Endothelial cell of umbilical vein (primary cell): ENCODE data around the gene SCP2. TPM values are rescaled to one million over a fixed set of nuclear protein-coding genes. Genes with fewer than 3 reads are reported as not detected.

Experiments
- BruUV-seq: library from RNA; stranded (reverse); fragments of 400-500 nt; replicated peaks from 2 replicates; lab custom pipeline; 2021; lab: Mats Ljungman, UMichigan
- CTCF ChIA-PET: fragments of 300-600, 350-600 bp; sonication (Branson Sonifier 250); formaldehyde crosslinking; loops from one replicate; lab custom pipeline; 2021; ENCODE audit warnings: antibody characterized with exemption, inconsistent platforms; lab: Charles Lee
- POLR2A ChIA-PET: fragments of 300-600, 350-600 bp; sonication (Branson Sonifier 250); formaldehyde crosslinking; loops from one replicate; lab custom pipeline; 2021; ENCODE audit warnings: antibody characterized with exemption, inconsistent platforms; lab: Charles Lee
- DNase-seq: peaks from one replicate; pipeline ENCODE4 v3.0.0-alpha.2; 2011; ENCODE audit warnings: low read depth, low spot score
- FAIRE-seq: peaks from 2 replicates; lab custom pipeline; 2011; peaks lifted over from hg19 to GRCh38; lab: Jason Lieb, UNC
- H2AFZ ChIP-seq: 2 replicates; pipeline ENCODE4 v1.6.0; 2012; ENCODE audit warnings: low read depth, low read length, control low read depth, inconsistent platforms
- H3K27ac ChIP-seq: 2 replicates; pipeline ENCODE4 v1.5.1; 2011; ENCODE audit warnings: low read depth, mild to moderate bottlenecking, control low read depth, low read length, moderate library complexity; ENCODE audit not compliant: insufficient read depth
- H3K27me3 ChIP-seq, 2 experiments: 2 replicates each; pipeline versions ENCODE4 v1.6.0 to v1.6.1; 2011; ENCODE audit warnings: low read length in 2 of 2, mixed read lengths in 1 of 2; ENCODE audit not compliant: control insufficient read depth in 2 of 2, insufficient read depth in 2 of 2
- H3K36me3 ChIP-seq, 2 experiments: 2 replicates in 1 of 2; 3 replicates in 1 of 2; pipeline ENCODE4 v1.5.1; 2011; ENCODE audit warnings: low read length in 2 of 2, mild to moderate bottlenecking in 1 of 2, moderate library complexity in 1 of 2; ENCODE audit not compliant: control insufficient read depth in 2 of 2, insufficient read depth in 2 of 2; ENCODE audit errors: extremely low read depth in 1 of 2
- H3K4me1 ChIP-seq: 3 replicates; pipeline ENCODE4 v1.5.1; 2011; ENCODE audit warnings: mild to moderate bottlenecking, low read length; ENCODE audit not compliant: control insufficient read depth, insufficient read depth; ENCODE audit errors: extremely low read depth
- H3K4me2 ChIP-seq: 2 replicates; pipeline ENCODE4 v1.6.1; 2011; ENCODE audit warnings: low read length, control low read depth, mixed read lengths; ENCODE audit not compliant: insufficient read depth
- H3K4me3 ChIP-seq, 3 experiments: fragments of 200-600 bp in 1 of 3; sonication (generic), shearing (Covaris generic) in 1 of 3; replicated peaks in 1 of 3; 2 replicates each; pipeline ENCODE4 v1.5.1; 2011 to 2016; ENCODE audit warnings: control low read depth in 3 of 3, low read length in 3 of 3, mild to moderate bottlenecking in 2 of 3, inconsistent platforms in 1 of 3, low read depth in 1 of 3, moderate library complexity in 1 of 3; ENCODE audit not compliant: insufficient read depth in 1 of 3
- H3K79me2 ChIP-seq: 2 replicates; pipeline ENCODE4 v1.6.0; 2012; ENCODE audit warnings: low read length, inconsistent platforms; ENCODE audit not compliant: control insufficient read depth, insufficient read depth
- H3K9ac ChIP-seq: replicated peaks from 2 replicates; pipeline ENCODE3; 2011; ENCODE audit warnings: low read length, control low read depth; ENCODE audit not compliant: insufficient read depth; ENCODE audit errors: extremely low read depth
- H3K9me1 ChIP-seq: replicated peaks from 3 replicates; pipeline ENCODE4 v1.6.0; 2011; ENCODE audit warnings: mild to moderate bottlenecking, low read length; ENCODE audit not compliant: control insufficient read depth, insufficient read depth; ENCODE audit errors: extremely low read depth
- H3K9me3 ChIP-seq: replicated peaks from 2 replicates; pipeline ENCODE4 v1.5.1; 2012; ENCODE audit warnings: low read length, inconsistent platforms; ENCODE audit not compliant: control insufficient read depth, insufficient read depth
- H4K20me1 ChIP-seq: replicated peaks from 2 replicates; pipeline ENCODE3; 2011; ENCODE audit warnings: mild to moderate bottlenecking, low read length; ENCODE audit not compliant: control insufficient read depth, insufficient read depth; ENCODE audit errors: extremely low read depth
- EZH2 ChIP-seq: IDR thresholded peaks from 2 replicates; pipeline ENCODE4 v1.6.1; 2012; ENCODE audit warnings: borderline replicate concordance, low read depth, mild to moderate bottlenecking, moderate library complexity, low read length, inconsistent platforms; ENCODE audit not compliant: severe bottlenecking
- FOS ChIP-seq: IDR thresholded peaks from 2 replicates; pipeline ENCODE4 v1.6.1; 2011; ENCODE audit warnings: mild to moderate bottlenecking, low read length, moderate library complexity, borderline replicate concordance; ENCODE audit not compliant: insufficient read depth
- GATA2 ChIP-seq: IDR thresholded peaks from 2 replicates; pipeline ENCODE4 v1.7.0; 2011; ENCODE audit warnings: low read depth, mild to moderate bottlenecking, moderate library complexity, mixed read lengths, low read length; ENCODE audit not compliant: insufficient read length, insufficient read depth
- JUN ChIP-seq: IDR thresholded peaks from 2 replicates; pipeline ENCODE4 v1.6.1; 2011; ENCODE audit warnings: borderline replicate concordance, low read depth; ENCODE audit not compliant: insufficient read length, insufficient read depth
- MYC ChIP-seq: IDR thresholded peaks from one replicate; pipeline ENCODE4 v1.6.1; 2011; ENCODE audit warnings: mild to moderate bottlenecking, low read depth, low read length
- POLR2A ChIP-seq: IDR thresholded peaks from 2 replicates; pipeline ENCODE4 v1.6.1; 2012; ENCODE audit warnings: low read depth, mild to moderate bottlenecking, control low read depth, low read length
- POLR2AphosphoS5 ChIP-seq: IDR thresholded peaks from 2 replicates; pipeline ENCODE4 v1.6.1; 2012; ENCODE audit warnings: low read depth, mild to moderate bottlenecking, control low read depth, low read length, moderate library complexity; ENCODE audit not compliant: insufficient read depth
- dilution Hi-C: fragments of 300-500 bp; cut with MboI; formaldehyde crosslinking; loops from one replicate; pipeline ENCODE4 v1.15.0; 2019; ENCODE audit warnings: low sequenced_read_pairs; ENCODE audit not compliant: extremely low pct_ligation_motif_present
- intact Hi-C: fragments of 100-400 bp; cut with micrococcal nuclease; formaldehyde crosslinking; loops from one replicate; pipeline ENCODE4 v1.10.0; 2022
- polyA plus RNA-seq, 4 experiments: library from polyadenylated mRNA; depleted of rRNA in 3 of 4; stranded (reverse) in 3 of 4; unstranded in 1 of 4; fragments of >200 nt; gene quantifications; 2 replicates each; pipeline versions ENCODE4 v1.2.1 to v1.2.3, GENCODE V29; 2011 to 2012; ENCODE audit warnings: missing spikeins in 1 of 4
- total RNA-seq: library from RNA; stranded (reverse); gene quantifications from 2 replicates; pipeline ENCODE4 v1.2.3, GENCODE V29; 2021
- TF ChIP-seq, protein P1 (sequence below): IDR thresholded peaks from 2 replicates; pipeline ENCODE4 v1.6.1; 2011; ENCODE audit not compliant: insufficient read depth, insufficient read length
- TF ChIP-seq, protein P2 (sequence below), 2 donors: IDR thresholded peaks; 1 replicate in 1 of 2; 2 replicates in 1 of 2; pipeline ENCODE4 v1.5.1; 2011; ENCODE audit warnings: low read length in 2 of 2, mild to moderate bottlenecking in 2 of 2, moderate library complexity in 2 of 2, control low read depth in 1 of 2, inconsistent platforms in 1 of 2, low read depth in 1 of 2; ENCODE audit not compliant: insufficient read depth in 1 of 2; ENCODE audit errors: extremely low read depth in 1 of 2

Gene SCP2
- total and polyA plus RNA-seq, 2 donors (not counting 3 experiments of a cell fraction or from before 2014, with no cell fraction given), result 42.4 to 92.7 TPM

DNA sequence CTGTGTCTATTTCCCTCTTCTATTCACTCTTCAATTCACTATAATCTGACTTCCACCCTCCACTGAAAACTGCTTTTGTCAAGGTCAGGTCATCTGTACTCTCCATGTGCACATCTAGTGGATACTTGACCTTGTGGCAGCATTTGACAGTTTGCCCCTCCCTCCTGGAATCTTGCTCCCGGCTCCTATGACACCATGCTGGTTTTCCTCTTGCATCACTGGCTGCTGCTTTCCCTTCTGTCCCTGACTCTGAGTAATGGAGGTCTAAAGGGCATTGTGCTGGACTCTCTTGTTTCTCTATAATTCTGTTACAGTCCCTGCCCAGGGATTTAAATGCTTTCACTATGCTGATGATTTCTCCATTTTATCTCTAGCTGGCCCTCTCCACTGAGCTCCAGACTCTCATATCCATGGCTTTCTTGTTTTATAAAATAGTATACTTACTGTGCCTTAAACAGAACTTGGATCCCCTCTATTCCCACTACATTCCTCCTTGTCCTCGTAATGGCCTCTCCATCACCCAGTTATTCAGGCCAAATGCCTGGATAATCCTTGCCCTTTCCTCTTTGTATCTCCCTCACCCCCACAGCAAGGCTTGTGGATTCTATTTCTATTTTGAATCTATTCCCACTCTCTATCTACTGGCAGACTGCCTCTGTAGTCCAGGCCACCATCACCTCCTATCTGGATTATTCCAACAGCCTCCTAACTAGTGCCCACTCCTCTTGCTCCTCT, 98.1 kb downstream of the SCP2 start:
- FAIRE-seq, result no peak
- ChIA-PET POLR2A (no interaction called here), CTCF (interaction anchor here (0.8 kb wide), 1 partner anchor 22 kb away, joined by 3 read pairs; no protein-coding TSS in a partner anchor)
- Histone ChIP-seq H3K9me3 (no peaks in the 10 kb centered on the region), H3K4me2 (no peak overlapping the region), H3K4me1 (peaks cover 2% of the 10 kb centered on the region), H3K36me3 (peaks cover 0 to 3% of the 10 kb centered on the region in 2 experiments), H3K4me3 (no peak overlapping the region), H4K20me1 (no peaks in the 10 kb centered on the region), H3K9ac (no peak overlapping the region), H3K27me3 (no peaks in the 10 kb centered on the region), H3K9me1 (peaks cover 2% of the 10 kb centered on the region), H3K27ac (no peak overlapping the region), H3K79me2 (peaks cover 25% of the 10 kb centered on the region), H2AFZ (no peak overlapping the region)
- DNase-seq, result peak; percentile 13
- TF ChIP-seq MYC, result no peak
- no peak for TF ChIP-seq POLR2AphosphoS5
- TF ChIP-seq JUN, result no peak
- no peak for TF ChIP-seq EZH2
- TF ChIP-seq, protein P1, sequence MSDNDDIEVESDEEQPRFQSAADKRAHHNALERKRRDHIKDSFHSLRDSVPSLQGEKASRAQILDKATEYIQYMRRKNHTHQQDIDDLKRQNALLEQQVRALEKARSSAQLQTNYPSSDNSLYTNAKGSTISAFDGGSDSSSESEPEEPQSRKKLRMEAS, result no peak
- TF ChIP-seq POLR2A, result no peak
- TF ChIP-seq FOS, result no peak
- TF ChIP-seq GATA2, result no peak
- TF ChIP-seq, protein P2, sequence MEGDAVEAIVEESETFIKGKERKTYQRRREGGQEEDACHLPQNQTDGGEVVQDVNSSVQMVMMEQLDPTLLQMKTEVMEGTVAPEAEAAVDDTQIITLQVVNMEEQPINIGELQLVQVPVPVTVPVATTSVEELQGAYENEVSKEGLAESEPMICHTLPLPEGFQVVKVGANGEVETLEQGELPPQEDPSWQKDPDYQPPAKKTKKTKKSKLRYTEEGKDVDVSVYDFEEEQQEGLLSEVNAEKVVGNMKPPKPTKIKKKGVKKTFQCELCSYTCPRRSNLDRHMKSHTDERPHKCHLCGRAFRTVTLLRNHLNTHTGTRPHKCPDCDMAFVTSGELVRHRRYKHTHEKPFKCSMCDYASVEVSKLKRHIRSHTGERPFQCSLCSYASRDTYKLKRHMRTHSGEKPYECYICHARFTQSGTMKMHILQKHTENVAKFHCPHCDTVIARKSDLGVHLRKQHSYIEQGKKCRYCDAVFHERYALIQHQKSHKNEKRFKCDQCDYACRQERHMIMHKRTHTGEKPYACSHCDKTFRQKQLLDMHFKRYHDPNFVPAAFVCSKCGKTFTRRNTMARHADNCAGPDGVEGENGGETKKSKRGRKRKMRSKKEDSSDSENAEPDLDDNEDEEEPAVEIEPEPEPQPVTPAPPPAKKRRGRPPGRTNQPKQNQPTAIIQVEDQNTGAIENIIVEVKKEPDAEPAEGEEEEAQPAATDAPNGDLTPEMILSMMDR (IDR thresholded peaks at IDR 0.05; ENCODE audit: extremely low read depth in 1 of 2, insufficient read depth in 1 of 2, low read depth in 1 of 2, low read length in 2 of 2), result no peak
- intact Hi-C loops (no loop called here), dilution Hi-C loops (no loop called here)
- BruUV-seq, result no TSS peak
